Spleen (tissue), 11 donors: ENCODE data around the gene BBLN. TPM values are rescaled to one million over a fixed set of nuclear protein-coding genes. Genes with fewer than 3 reads are reported as not detected.
A peak's percentile ranks its signal among the peaks of the same experiment; 100 is the strongest.

ENCODE experiments used
- DNase-seq: peaks from one replicate; pipeline ENCODE4 v3.0.0-alpha.2; 2020
- H3K27ac ChIP-seq, 8 donors: fragments of 200-600 bp; sonication (generic) in 7 of 8; 1 replicate in 4 of 8; 2 replicates in 4 of 8; pipeline versions ENCODE4 v1.5.0 to v1.8.0; 2016 to 2021; ENCODE audit warnings: inconsistent platforms in 4 of 8, mild to moderate bottlenecking in 4 of 8, moderate library complexity in 1 of 8
- H3K27me3 ChIP-seq, 7 donors: fragments of 200-600 bp; sonication (generic) in 6 of 7; replicated peaks in 1 of 7; 1 replicate in 4 of 7; 2 replicates in 3 of 7; pipeline versions ENCODE4 v1.5.0 to v1.8.0; 2016 to 2021; ENCODE audit warnings: inconsistent platforms in 3 of 7, mild to moderate bottlenecking in 1 of 7
- H3K36me3 ChIP-seq, 6 donors: fragments of 200-600 bp; sonication (generic) in 5 of 6; 1 replicate in 4 of 6; 2 replicates in 2 of 6; pipeline versions ENCODE4 v1.5.0 to v1.8.0; 2016 to 2021; ENCODE audit warnings: inconsistent platforms in 2 of 6
- H3K4me1 ChIP-seq, 6 donors: fragments of 200-600 bp; sonication (generic) in 5 of 6; 1 replicate in 3 of 6; 2 replicates in 3 of 6; pipeline versions ENCODE4 v1.5.0 to v1.8.0; 2016 to 2021; ENCODE audit warnings: inconsistent platforms in 3 of 6
- H3K4me3 ChIP-seq, 8 donors: fragments of 200-600 bp; sonication (generic) in 7 of 8; 1 replicate in 4 of 8; 2 replicates in 4 of 8; pipeline versions ENCODE4 v1.5.0 to v1.8.0; 2016 to 2021; ENCODE audit warnings: inconsistent platforms in 4 of 8, mild to moderate bottlenecking in 4 of 8, moderate library complexity in 2 of 8
- H3K9me3 ChIP-seq, 8 donors: fragments of 200-600 bp; sonication (generic) in 7 of 8; 1 replicate in 4 of 8; 2 replicates in 4 of 8; pipeline versions ENCODE4 v1.5.0 to v1.8.0; 2016 to 2021; ENCODE audit warnings: inconsistent platforms in 4 of 8
- CTCF ChIP-seq, 11 experiments: fragments of 200-600 bp in 7 of 11; fragments of 450-650 bp in 4 of 11; sonication (generic) in 4 of 11; IDR thresholded peaks in 8 of 11; conservative IDR thresholded peaks in 3 of 11; 1 replicate in 7 of 11; 2 replicates in 4 of 11; pipeline versions ENCODE4 v1.4.0 to v1.8.0; 2016 to 2021; ENCODE audit warnings: antibody characterized with exemption in 11 of 11, inconsistent platforms in 4 of 11, mild to moderate bottlenecking in 1 of 11
- POLR2A ChIP-seq, 3 donors: fragments of 450-650 bp; IDR thresholded peaks; one replicate each; pipeline ENCODE4 v1.5.1; 2017; ENCODE audit warnings: antibody characterized with exemption in 3 of 3, mild to moderate bottlenecking in 1 of 3
- POLR2AphosphoS5 ChIP-seq, 3 donors: sonication (generic); formaldehyde crosslinking; IDR thresholded peaks; one replicate each; pipeline ENCODE4 v1.5.1; 2017; ENCODE audit warnings: antibody characterized with exemption in 3 of 3
- WGBS, 5 donors: extraction: QIAGEN DNeasy Blood & Tissue Kit in 3 of 5; methylation state at CpG; one replicate each; pipeline versions ENCODE4 v1.1.5 to v1.1.7; 2013 to 2018; 5-methylcytosine and 5-hydroxymethylcytosine counted together
- intact Hi-C: fragments of 100-400 bp; cut with DNase I; formaldehyde crosslinking; loops from one replicate; pipeline ENCODE4 v1.15.0; 2023; ENCODE audit warnings: low total_unique reads
- polyA plus RNA-seq, 3 donors: library from polyadenylated mRNA; stranded (reverse); fragments of 200-250 nt; gene quantifications; one replicate each; pipeline ENCODE4 v1.2.1, GENCODE V29; 2013
- total RNA-seq, 7 donors: library from RNA; depleted of rRNA in 3 of 7; stranded (reverse); fragments of >200 nt in 3 of 7; fragmentation: NEBNext Ultra II Directional in 4 of 7; extraction: Animal tissue kit (Norgen Biotek cat#: 25700) in 4 of 7; gene quantifications; one replicate each; pipeline versions ENCODE4 v1.1.0 to v1.2.1, GENCODE V29; 2016 to 2021
- donor health status: healthy with polysubstance abuse.
- donor health status: DM: no; HTN: no; CAD: no; lungs with moderate emphysema.
- donor health status: DM: no; HTN: no; CAD: no.
- donor health status: Bipolar disorder and iron deficiency.
- donor health status: healthy.
- donor health status: DM: no; HTN: no; CAD: no.
- donor health status: DM: yes; HTN: yes; CAD: no.

The BBLN gene
- total and polyA plus RNA-seq, 10 donors = 43.5 to 220 (median 165) TPM

- no peaks in the 10 kb centered on the region for H3K27me3 ChIP-seq
- peak; percentile 65 for DNase-seq
- TF ChIP-seq CTCF (IDR thresholded peaks at IDR 0.05 in 8 of 11, conservative IDR thresholded peaks at IDR 0.05 in 3 of 11) = no peak
- no peak for TF ChIP-seq POLR2A (IDR thresholded peaks at IDR 0.05)
- TF ChIP-seq POLR2AphosphoS5 (IDR thresholded peaks at IDR 0.05) = no peak
- H3K4me3 ChIP-seq = no peak overlapping the region
- H3K36me3 ChIP-seq = no peaks in the 10 kb centered on the region
- H3K27ac ChIP-seq = peak overlapping the region in 3 of 8 donors; percentile 52 to 73 (median 69)
- peaks cover 0 to 57% (median 7%) of the 10 kb centered on the region in 6 donors for H3K4me1 ChIP-seq
- WGBS, 5 donors = 74 to 93% (median 89%) methylated on average over 3 to 5 of the region's 5 CpGs
- intact Hi-C loops = no loop called here
- no peaks in the 10 kb centered on the region for H3K9me3 ChIP-seq
Observed at GRCh38 chr9:128148509-128149000, 11.5 kb upstream of the BBLN start.

- no peak for TF ChIP-seq POLR2AphosphoS5 (IDR thresholded peaks at IDR 0.05)
- no peak for TF ChIP-seq CTCF (IDR thresholded peaks at IDR 0.05 in 8 of 11, conservative IDR thresholded peaks at IDR 0.05 in 3 of 11)
- TF ChIP-seq POLR2A (IDR thresholded peaks at IDR 0.05) = no peak
- peak within 1 kb of the TSS in 5 of 8 donors; percentile 16 to 73 (median 58) for H3K27ac ChIP-seq
- peak within 1 kb of the TSS in 1 of 8 donors; percentile 15 for H3K4me3 ChIP-seq
- intact Hi-C loops = no loop called here
- peaks cover 0 to 51% (median 7%) of the 10 kb centered on the region in 6 donors for H3K4me1 ChIP-seq
- 56 to 88% (median 72%) methylated on average over 9 of the region's 9 CpGs for WGBS, 5 donors
- no peaks in the 10 kb centered on the region for H3K9me3 ChIP-seq
- DNase-seq = peak; percentile 66
- no peaks in the 10 kb centered on the region for H3K36me3 ChIP-seq
- H3K27me3 ChIP-seq = no peaks in the 10 kb centered on the region
Observed at GRCh38 chr9:128149001-128149701, 10.9 kb upstream of the BBLN start, which contains the start of gene LCN2. Gene LCN2, plus strand, starts transcription at chr9:128149453. Its CDS starts 73 bp downstream, at chr9:128149526.

- peak overlapping the region in 1 of 8 donors; percentile 22 for H3K4me3 ChIP-seq
Observed at GRCh38 chr9:128149951-128150593, 10.0 kb upstream of the BBLN start.

More at GRCh38 chr9:128149951-128150593, 10.0 kb upstream of the BBLN start:
- intact Hi-C loops = no loop called here
- no peaks in the 10 kb centered on the region for H3K27me3 ChIP-seq
- peak; percentile 55 for DNase-seq
- TF ChIP-seq POLR2A (IDR thresholded peaks at IDR 0.05) (no peak), POLR2AphosphoS5 (IDR thresholded peaks at IDR 0.05) (no peak), CTCF (IDR thresholded peaks at IDR 0.05 in 8 of 11, conservative IDR thresholded peaks at IDR 0.05 in 3 of 11) (no peak)
- peaks cover 0 to 42% (median 4%) of the 10 kb centered on the region in 6 donors for H3K4me1 ChIP-seq
- H3K27ac ChIP-seq = peak overlapping the region in 5 of 8 donors; percentile 16 to 73 (median 58)
- no peaks in the 10 kb centered on the region for H3K9me3 ChIP-seq
- 42 to 63% (median 47%) methylated on average over 10 to 11 of the region's 11 CpGs for WGBS, 5 donors
- no peaks in the 10 kb centered on the region for H3K36me3 ChIP-seq
